ENCODE measurements around the gene FAM13A. TPM values are rescaled to one million over a fixed set of nuclear protein-coding genes. Genes with fewer than 3 reads are reported as not detected.

FAM13A gene
- total and polyA plus RNA-seq, 2 donors (not counting 1 experiment from before 2014, with no cell fraction given) = 0.51 to 2.1 TPM

DNA sequence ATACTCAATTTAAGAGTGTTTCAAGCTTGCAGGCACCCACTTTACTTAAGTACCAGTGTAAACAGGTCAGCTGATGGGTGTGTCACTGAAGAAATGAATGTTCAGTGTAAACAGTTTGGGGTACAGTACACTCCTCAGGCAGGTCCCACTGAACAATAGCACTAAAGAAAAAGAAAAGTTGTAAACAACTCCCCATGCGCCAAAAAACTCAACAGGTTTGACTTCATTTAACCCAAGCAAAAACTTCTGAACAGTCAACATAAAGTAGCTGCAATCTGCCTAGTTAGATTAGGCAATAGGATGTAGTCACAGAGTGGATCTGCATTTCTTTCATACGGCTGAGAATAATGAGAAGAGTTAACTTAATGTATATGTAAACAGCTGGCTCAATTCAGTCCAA, 93.2 kb downstream of the FAM13A start:
- Histone ChIP-seq H3K36me3 (replicated peaks in 1 of 2; ENCODE audit: control extremely low read depth in 1 of 2, control insufficient read depth in 1 of 2, extremely low read depth in 1 of 2, insufficient read depth in 2 of 2, low read length in 1 of 2) (no peaks in the 10 kb centered on the region), H3K79me2 (ENCODE audit: control insufficient read depth, insufficient read depth, low read length) (no peaks in the 10 kb centered on the region), H3K27ac (ENCODE audit: low read length in 2 of 2) (no peak overlapping the region), H3K4me1 (ENCODE audit: control insufficient read depth in 2 of 2, insufficient read depth in 2 of 2, low read length in 2 of 2) (no peaks in the 10 kb centered on the region), H3K4me3 (ENCODE audit: control extremely low read depth in 1 of 5, extremely low read depth in 1 of 5, insufficient read depth in 1 of 5, low read depth in 2 of 5, low read length in 4 of 5) (no peak overlapping the region), H3K9me3 (ENCODE audit: control extremely low read depth in 1 of 3, control insufficient read depth in 2 of 3, insufficient read depth in 1 of 3, low read length in 2 of 3) (peaks cover 0 to under 1% (median 0%) of the 10 kb centered on the region in 3 donors), H2AFZ (ENCODE audit: insufficient read depth, low read depth, low read length, poor library complexity, severe bottlenecking) (no peak overlapping the region), H3K4me2 (replicated peaks; ENCODE audit: low read depth, low read length, poor library complexity, severe bottlenecking) (no peak overlapping the region), H4K20me1 (ENCODE audit: control insufficient read depth, insufficient read depth, low read length, poor library complexity, severe bottlenecking) (no peaks in the 10 kb centered on the region), H3K27me3 (replicated peaks in 1 of 4; ENCODE audit: control extremely low read depth in 1 of 4, control insufficient read depth in 3 of 4, insufficient read depth in 4 of 4, low read length in 3 of 4) (no peaks in the 10 kb centered on the region), H3K9ac (ENCODE audit: low read length) (no peak overlapping the region)
- no CpG with 5 or more reads among the region's 2 CpGs for WGBS (ENCODE audit: insufficient coverage)
- Mint-ChIP-seq H3K27ac (no peak overlapping the region), H3K27me3 (peaks cover 3% of the 10 kb centered on the region), H3K4me3 (no peak overlapping the region), H3K9me3 (ENCODE audit: insufficient read depth) (no peaks in the 10 kb centered on the region), H3K4me1 (no peaks in the 10 kb centered on the region)
- POLR2A ChIA-PET = no interaction called here
- TF ChIP-seq, protein P1, sequence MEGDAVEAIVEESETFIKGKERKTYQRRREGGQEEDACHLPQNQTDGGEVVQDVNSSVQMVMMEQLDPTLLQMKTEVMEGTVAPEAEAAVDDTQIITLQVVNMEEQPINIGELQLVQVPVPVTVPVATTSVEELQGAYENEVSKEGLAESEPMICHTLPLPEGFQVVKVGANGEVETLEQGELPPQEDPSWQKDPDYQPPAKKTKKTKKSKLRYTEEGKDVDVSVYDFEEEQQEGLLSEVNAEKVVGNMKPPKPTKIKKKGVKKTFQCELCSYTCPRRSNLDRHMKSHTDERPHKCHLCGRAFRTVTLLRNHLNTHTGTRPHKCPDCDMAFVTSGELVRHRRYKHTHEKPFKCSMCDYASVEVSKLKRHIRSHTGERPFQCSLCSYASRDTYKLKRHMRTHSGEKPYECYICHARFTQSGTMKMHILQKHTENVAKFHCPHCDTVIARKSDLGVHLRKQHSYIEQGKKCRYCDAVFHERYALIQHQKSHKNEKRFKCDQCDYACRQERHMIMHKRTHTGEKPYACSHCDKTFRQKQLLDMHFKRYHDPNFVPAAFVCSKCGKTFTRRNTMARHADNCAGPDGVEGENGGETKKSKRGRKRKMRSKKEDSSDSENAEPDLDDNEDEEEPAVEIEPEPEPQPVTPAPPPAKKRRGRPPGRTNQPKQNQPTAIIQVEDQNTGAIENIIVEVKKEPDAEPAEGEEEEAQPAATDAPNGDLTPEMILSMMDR (IDR thresholded peaks at IDR 0.05) = no peak
- TF ChIP-seq EZH2 (IDR thresholded peaks at IDR 0.05; ENCODE audit: borderline replicate concordance, insufficient read depth, low read depth, low read length, poor library complexity, severe bottlenecking) = no peak
- ATAC-seq (ENCODE audit: low read depth) (no peak), DNase-seq (no peak)
- CTCF ChIA-PET = interaction anchor here (0.7 kb wide), 1 partner anchor 262 kb away, joined by 3 read pairs; no protein-coding TSS in a partner anchor
- intact Hi-C loops (cut with micrococcal nuclease) = no loop called here

DNA sequence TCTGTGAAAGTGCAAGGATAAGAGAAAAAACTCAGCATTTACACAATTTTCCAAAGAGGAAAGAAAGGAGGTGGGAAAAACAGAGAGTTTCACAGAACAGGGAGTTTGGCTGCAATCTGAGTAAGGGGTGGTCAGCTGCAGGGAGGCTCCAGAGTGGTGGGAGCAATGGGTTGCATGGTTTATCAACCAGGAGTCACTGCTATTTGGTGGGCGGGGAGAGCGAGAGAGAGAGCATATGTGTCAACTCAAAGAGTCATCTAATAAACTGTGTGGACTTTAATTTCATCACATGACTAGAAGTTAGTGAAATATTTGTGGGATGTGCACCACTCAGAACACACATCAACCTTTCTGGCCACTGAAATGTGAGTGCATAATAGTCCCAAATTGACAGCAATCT, 94.6 kb downstream of the FAM13A start:
- POLR2A ChIA-PET = no interaction called here
- no peak overlapping the region for H2AFZ ChIP-seq (ENCODE audit: insufficient read depth, low read depth, low read length, poor library complexity, severe bottlenecking)
- no peak overlapping the region for H3K9ac ChIP-seq (ENCODE audit: low read length)
- WGBS (ENCODE audit: insufficient coverage) = no CpG with 5 or more reads among the region's 2 CpGs
- H3K4me2 ChIP-seq (replicated peaks; ENCODE audit: low read depth, low read length, poor library complexity, severe bottlenecking) = no peak overlapping the region
- no peaks in the 10 kb centered on the region for H3K9me3 Mint-ChIP-seq (ENCODE audit: insufficient read depth)
- no peaks in the 10 kb centered on the region for H3K79me2 ChIP-seq (ENCODE audit: control insufficient read depth, insufficient read depth, low read length)
- peaks cover 3% of the 10 kb centered on the region for H3K27me3 Mint-ChIP-seq
- CTCF ChIA-PET = no interaction called here
- no peak for ATAC-seq (ENCODE audit: low read depth)
- DNase-seq = no peak
- H4K20me1 ChIP-seq (ENCODE audit: control insufficient read depth, insufficient read depth, low read length, poor library complexity, severe bottlenecking) = no peaks in the 10 kb centered on the region
- no peak overlapping the region for H3K27ac Mint-ChIP-seq
- H3K4me1 ChIP-seq (ENCODE audit: control insufficient read depth in 2 of 2, insufficient read depth in 2 of 2, low read length in 2 of 2) = no peaks in the 10 kb centered on the region
- no peak overlapping the region for H3K27ac ChIP-seq (ENCODE audit: low read length in 2 of 2)
- no peak overlapping the region for H3K4me3 ChIP-seq (ENCODE audit: control extremely low read depth in 1 of 5, extremely low read depth in 1 of 5, insufficient read depth in 1 of 5, low read depth in 2 of 5, low read length in 4 of 5)
- no peaks in the 10 kb centered on the region for H3K36me3 ChIP-seq (replicated peaks in 1 of 2; ENCODE audit: control extremely low read depth in 1 of 2, control insufficient read depth in 1 of 2, extremely low read depth in 1 of 2, insufficient read depth in 2 of 2, low read length in 1 of 2)
- no peaks in the 10 kb centered on the region for H3K4me1 Mint-ChIP-seq
- TF ChIP-seq EZH2 (IDR thresholded peaks at IDR 0.05; ENCODE audit: borderline replicate concordance, insufficient read depth, low read depth, low read length, poor library complexity, severe bottlenecking) = no peak
- TF ChIP-seq, protein P1 (IDR thresholded peaks at IDR 0.05) = no peak
- intact Hi-C loops (cut with micrococcal nuclease) = no loop called here
- H3K4me3 Mint-ChIP-seq = no peak overlapping the region
- no peaks in the 10 kb centered on the region for H3K27me3 ChIP-seq (replicated peaks in 1 of 4; ENCODE audit: control extremely low read depth in 1 of 4, control insufficient read depth in 3 of 4, insufficient read depth in 4 of 4, low read length in 3 of 4)
- H3K9me3 ChIP-seq (ENCODE audit: control extremely low read depth in 1 of 3, control insufficient read depth in 2 of 3, insufficient read depth in 1 of 3, low read length in 2 of 3) = peaks cover 0 to 9% (median 0%) of the 10 kb centered on the region in 3 donors
